K562 (cell line): ENCODE data around the gene TMEFF2. TPM values are rescaled to one million over a fixed set of nuclear protein-coding genes. Genes with fewer than 3 reads are reported as not detected.

ENCODE experiments used
- ATAC-seq: fragments of 200-7000 bp; cut with Tn5 transposase; 3 replicates; pipeline ENCODE4 v1.9.1; 2020; ENCODE audit warnings: moderate library complexity
- BruUV-seq: library from RNA; stranded (reverse); fragments of 400-500 nt; replicated peaks from 2 replicates; lab custom pipeline; 2021; lab: Mats Ljungman, UMichigan
- CTCF ChIA-PET: fragments of 300-600 bp; formaldehyde crosslinking; extraction: SDS; loops from one replicate; lab custom pipeline; 2021; ENCODE audit warnings: low intra/inter-chr PET ratio; lab: Yijun Ruan, JAX
- POLR2A ChIA-PET: fragments of 300-600, 350-650 bp; sonication (Branson Sonifier 250); formaldehyde crosslinking; extraction: SDS; loops from one replicate; lab custom pipeline; 2021; ENCODE audit warnings: antibody characterized with exemption, inconsistent platforms; lab: Yijun Ruan, JAX
- DNase-seq, 4 experiments: peaks; one replicate each; pipeline versions ENCODE4 v3.0.0 to v3.0.0-alpha.2; 2011 to 2018; ENCODE audit warnings: low spot score in 3 of 4, mixed read lengths in 3 of 4; ENCODE audit errors: extremely low read depth in 1 of 4
- FAIRE-seq: peaks from 2 replicates; lab custom pipeline; 2011; peaks lifted over from hg19 to GRCh38; lab: Jason Lieb, UNC
- H2AFZ ChIP-seq: 2 replicates; pipeline ENCODE4 v1.6.0; 2011; ENCODE audit warnings: low read depth, low read length, control low read depth, inconsistent platforms
- H3K27ac ChIP-seq: fragments of 200-600 bp; 3 replicates; pipeline ENCODE4 v1.8.0; 2011; ENCODE audit warnings: low read depth, mild to moderate bottlenecking, control low read depth, inconsistent platforms, low read length, moderate library complexity, mixed read lengths; ENCODE audit errors: extremely low read depth
- H3K27me3 ChIP-seq, 2 experiments: fragments of 300-600 bp in 1 of 2; 2 replicates in 1 of 2; 3 replicates in 1 of 2; pipeline versions ENCODE4 v1.6.0 to v1.8.0; 2011; ENCODE audit warnings: inconsistent platforms in 2 of 2, low read length in 2 of 2, mild to moderate bottlenecking in 1 of 2, mixed read lengths in 1 of 2, moderate library complexity in 1 of 2; ENCODE audit not compliant: control insufficient read depth in 2 of 2, insufficient read depth in 2 of 2
- H3K36me3 ChIP-seq: fragments of 300-600 bp; 3 replicates; pipeline ENCODE4 v1.8.0; 2011; ENCODE audit warnings: mild to moderate bottlenecking, low read length, inconsistent platforms; ENCODE audit not compliant: control insufficient read depth, insufficient read depth
- H3K4me1 ChIP-seq, 2 experiments: fragments of 200-600 bp in 1 of 2; replicated peaks in 1 of 2; 2 replicates in 1 of 2; 3 replicates in 1 of 2; pipeline versions ENCODE4 v1.5.1 to v1.8.0; 2011; ENCODE audit warnings: inconsistent platforms in 2 of 2, low read length in 2 of 2, mild to moderate bottlenecking in 1 of 2, mixed read lengths in 1 of 2, moderate library complexity in 1 of 2; ENCODE audit not compliant: control insufficient read depth in 2 of 2, insufficient read depth in 2 of 2
- H3K4me2 ChIP-seq: 2 replicates; pipeline ENCODE4 v1.6.1; 2011; ENCODE audit warnings: low read length, control low read depth, inconsistent platforms, mixed read lengths; ENCODE audit not compliant: insufficient read depth
- H3K4me3 ChIP-seq: fragments of 200-600 bp; sonication (generic), shearing (Covaris generic); 2 replicates; pipeline ENCODE4 v1.5.1; 2016; ENCODE audit warnings: control low read depth, inconsistent platforms
- H3K79me2 ChIP-seq: fragments of 200-600 bp; 3 replicates; pipeline ENCODE4 v1.8.0; 2011; ENCODE audit warnings: low read length, inconsistent platforms; ENCODE audit not compliant: control insufficient read depth, insufficient read depth
- H3K9ac ChIP-seq, 2 experiments: 2 replicates each; pipeline versions ENCODE4 v1.6.0 to v1.6.1; 2011; ENCODE audit warnings: low read depth in 2 of 2, low read length in 2 of 2, control low read depth in 1 of 2, inconsistent platforms in 1 of 2, mild to moderate bottlenecking in 1 of 2, mixed read lengths in 1 of 2; ENCODE audit not compliant: insufficient read depth in 1 of 2
- H3K9me1 ChIP-seq: one replicate; pipeline ENCODE4 v1.6.0; 2011; ENCODE audit warnings: inconsistent platforms, mild to moderate bottlenecking, low read length, moderate library complexity; ENCODE audit not compliant: control insufficient read depth, insufficient read depth
- H3K9me3 ChIP-seq: replicated peaks from 2 replicates; pipeline ENCODE4 v1.5.1; 2011; ENCODE audit warnings: low read depth, low read length, inconsistent platforms; ENCODE audit not compliant: control insufficient read depth, insufficient read depth
- H4K20me1 ChIP-seq: replicated peaks from 2 replicates; pipeline ENCODE4 v1.6.1; 2011; ENCODE audit warnings: low read length, inconsistent platforms, mixed read lengths; ENCODE audit not compliant: control insufficient read depth, insufficient read depth
- CHD4 ChIP-seq: fragments of 200-600 bp; sonication (generic); IDR thresholded peaks from 3 replicates; pipeline ENCODE4 v1.6.1; 2012; ENCODE audit warnings: low read depth, mild to moderate bottlenecking, mixed read lengths, low read length, inconsistent platforms; ENCODE audit not compliant: insufficient read depth, insufficient replicate concordance, poor library complexity, severe bottlenecking
- E2F4 ChIP-seq: sonication (generic); formaldehyde crosslinking; IDR thresholded peaks from 2 replicates; pipeline ENCODE4 v1.8.0; 2022; ENCODE audit warnings: mild to moderate bottlenecking, low read depth, missing genetic modification reagents
- ELK3 ChIP-seq: fragments of 450-650 bp; formaldehyde crosslinking; IDR thresholded peaks from 2 replicates; pipeline ENCODE4 v1.4.0; 2020; ENCODE audit warnings: mild to moderate bottlenecking
- HDGF ChIP-seq: fragments of 450-650 bp; IDR thresholded peaks from 2 replicates; pipeline ENCODE4 v1.6.1; 2016
- NUFIP1 ChIP-seq: fragments of 450-650 bp; IDR thresholded peaks from 2 replicates; pipeline ENCODE4 v1.6.1; 2018; ENCODE audit not compliant: partially characterized antibody
- SRSF9 ChIP-seq: fragments of 200-400 bp; formaldehyde crosslinking; IDR thresholded peaks from 2 replicates; pipeline ENCODE4 v1.6.1; 2017; ENCODE audit warnings: low read depth, low read length, borderline replicate concordance
- ZNF212 ChIP-seq: fragments of 450-650 bp; formaldehyde crosslinking; IDR thresholded peaks from 2 replicates; pipeline ENCODE4 v1.4.0; 2020; ENCODE audit warnings: mild to moderate bottlenecking
- WGBS: fragments of 100-300 bp; shearing (Covaris generic); methylation state at CpG from one replicate; pipeline ENCODE4 v1.1.6; 2016; ENCODE audit warnings: low coverage, mixed read lengths; ENCODE audit not compliant: insufficient coverage; ENCODE audit errors: missing lambda C conversion rate; 5-methylcytosine and 5-hydroxymethylcytosine counted together
- in situ Hi-C: fragments of 300-500 bp; cut with MboI; formaldehyde crosslinking; loops from 4 replicates; pipeline ENCODE4 v1.15.0; 2018; ENCODE audit warnings: inconsistent platforms, mixed read lengths
- intact Hi-C: fragments of 100-400 bp; cut with micrococcal nuclease; formaldehyde crosslinking; loops from 2 replicates; pipeline ENCODE4 v1.14.2; 2022
- polyA plus RNA-seq, 8 experiments: library from polyadenylated mRNA; depleted of rRNA in 4 of 8; stranded (reverse) in 5 of 8; unstranded in 3 of 8; fragments of >200 nt; fragmentation: Nextera tagmentation in 2 of 8; fragmentation: Illumina TruSeq in 1 of 8; extraction: Ambion mirVana in 2 of 8; extraction: Trizol in 1 of 8; gene quantifications; 2 replicates each; pipeline versions ENCODE4 v1.2.1 to v1.2.3, GENCODE V29; 2011 to 2014; ENCODE audit warnings: inconsistent platforms in 1 of 8, missing spikeins in 1 of 8
- total RNA-seq, 7 experiments: library from RNA; depleted of rRNA in 6 of 7; stranded (reverse); fragments of >200 nt in 6 of 7; fragmentation: Illumina TruSeq in 2 of 7; extraction: Trizol in 2 of 7; gene quantifications; 2 replicates each; pipeline versions ENCODE4 v1.2.1 to v1.2.3, GENCODE V29; 2011 to 2021; ENCODE audit warnings: low replicate concordance in 1 of 7
- TF ChIP-seq, protein P1 (sequence below), 2 experiments: fragments of 450-650 bp in 1 of 2; sonication (generic) in 1 of 2; formaldehyde crosslinking in 1 of 2; IDR thresholded peaks; 2 replicates each; pipeline versions ENCODE4 v1.7.1 to v1.9.0; 2016 to 2022; ENCODE audit warnings: inconsistent platforms in 1 of 2, mild to moderate bottlenecking in 1 of 2, missing genetic modification reagents in 1 of 2

The TMEFF2 gene
- total and polyA plus RNA-seq, 9 of the 15 experiments (the other 6 are each of a cell fraction or from before 2014, with no cell fraction given) = 1.4 TPM; not detected in 8

DNA sequence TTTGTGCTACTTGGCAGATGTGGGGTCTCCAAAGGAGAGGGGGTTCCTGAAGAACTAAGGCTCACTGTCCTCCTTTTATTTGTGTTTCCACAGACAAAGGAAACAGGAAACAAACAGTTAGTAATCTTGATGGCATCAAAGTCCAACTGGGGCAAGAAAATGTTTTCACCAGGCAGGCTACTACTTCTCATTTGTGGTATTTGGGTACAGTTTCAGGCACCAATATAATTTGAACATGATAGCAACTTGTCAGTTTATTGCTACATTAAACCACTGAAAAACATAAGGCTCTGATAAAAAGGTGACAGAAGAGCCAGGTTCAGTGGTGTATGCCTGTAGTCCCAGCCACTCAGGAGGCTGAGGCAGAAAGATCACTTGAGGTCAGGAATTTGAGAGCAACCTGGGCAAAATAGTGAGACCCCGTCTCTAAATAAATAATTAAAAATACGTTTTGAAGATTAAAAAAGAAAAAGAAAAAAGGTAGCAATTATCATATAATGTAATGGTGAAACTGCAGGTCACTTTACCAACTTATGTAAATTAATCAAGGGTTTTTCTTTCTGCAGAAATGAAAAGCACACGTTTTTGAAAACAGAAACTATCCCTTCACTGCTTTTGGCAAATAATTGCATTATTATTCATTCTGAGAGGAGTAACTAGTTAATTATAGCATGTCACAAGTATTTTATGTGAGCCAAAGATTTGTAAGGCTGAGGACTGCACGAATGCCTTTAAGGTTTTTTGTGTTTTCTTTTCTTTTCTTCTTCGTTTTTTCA is 190.4 kb downstream of the TMEFF2 start:
- in situ Hi-C loops = no loop called here
- no peak for DNase-seq
- H3K79me2 ChIP-seq = no peaks in the 10 kb centered on the region
- no peaks in the 10 kb centered on the region for H3K27me3 ChIP-seq
- no peak overlapping the region for H3K27ac ChIP-seq
- ChIA-PET POLR2A (no interaction called here), CTCF (no interaction called here)
- H2AFZ ChIP-seq = no peak overlapping the region
- H3K4me2 ChIP-seq = no peak overlapping the region
- no peaks in the 10 kb centered on the region for H4K20me1 ChIP-seq
- H3K9me3 ChIP-seq = no peaks in the 10 kb centered on the region
- intact Hi-C loops = no loop called here
- H3K4me3 ChIP-seq = no peak overlapping the region
- H3K36me3 ChIP-seq = no peaks in the 10 kb centered on the region
- H3K4me1 ChIP-seq = no peaks in the 10 kb centered on the region
- 32% methylated on average over 4 of the region's 5 CpGs for WGBS
- no peak for ATAC-seq
- no peak overlapping the region for H3K9ac ChIP-seq
- no peaks in the 10 kb centered on the region for H3K9me1 ChIP-seq
- FAIRE-seq = no peak
- no TSS peak for BruUV-seq
- TF ChIP-seq SRSF9 (no peak), ELK3 (CRISPR knock-in tag) (no peak), HDGF (no peak), NUFIP1 (no peak), ZNF212 (CRISPR knock-in tag) (no peak), E2F4 (CRISPR knock-in tag) (no peak), CHD4 (no peak)
- TF ChIP-seq, protein P1, sequence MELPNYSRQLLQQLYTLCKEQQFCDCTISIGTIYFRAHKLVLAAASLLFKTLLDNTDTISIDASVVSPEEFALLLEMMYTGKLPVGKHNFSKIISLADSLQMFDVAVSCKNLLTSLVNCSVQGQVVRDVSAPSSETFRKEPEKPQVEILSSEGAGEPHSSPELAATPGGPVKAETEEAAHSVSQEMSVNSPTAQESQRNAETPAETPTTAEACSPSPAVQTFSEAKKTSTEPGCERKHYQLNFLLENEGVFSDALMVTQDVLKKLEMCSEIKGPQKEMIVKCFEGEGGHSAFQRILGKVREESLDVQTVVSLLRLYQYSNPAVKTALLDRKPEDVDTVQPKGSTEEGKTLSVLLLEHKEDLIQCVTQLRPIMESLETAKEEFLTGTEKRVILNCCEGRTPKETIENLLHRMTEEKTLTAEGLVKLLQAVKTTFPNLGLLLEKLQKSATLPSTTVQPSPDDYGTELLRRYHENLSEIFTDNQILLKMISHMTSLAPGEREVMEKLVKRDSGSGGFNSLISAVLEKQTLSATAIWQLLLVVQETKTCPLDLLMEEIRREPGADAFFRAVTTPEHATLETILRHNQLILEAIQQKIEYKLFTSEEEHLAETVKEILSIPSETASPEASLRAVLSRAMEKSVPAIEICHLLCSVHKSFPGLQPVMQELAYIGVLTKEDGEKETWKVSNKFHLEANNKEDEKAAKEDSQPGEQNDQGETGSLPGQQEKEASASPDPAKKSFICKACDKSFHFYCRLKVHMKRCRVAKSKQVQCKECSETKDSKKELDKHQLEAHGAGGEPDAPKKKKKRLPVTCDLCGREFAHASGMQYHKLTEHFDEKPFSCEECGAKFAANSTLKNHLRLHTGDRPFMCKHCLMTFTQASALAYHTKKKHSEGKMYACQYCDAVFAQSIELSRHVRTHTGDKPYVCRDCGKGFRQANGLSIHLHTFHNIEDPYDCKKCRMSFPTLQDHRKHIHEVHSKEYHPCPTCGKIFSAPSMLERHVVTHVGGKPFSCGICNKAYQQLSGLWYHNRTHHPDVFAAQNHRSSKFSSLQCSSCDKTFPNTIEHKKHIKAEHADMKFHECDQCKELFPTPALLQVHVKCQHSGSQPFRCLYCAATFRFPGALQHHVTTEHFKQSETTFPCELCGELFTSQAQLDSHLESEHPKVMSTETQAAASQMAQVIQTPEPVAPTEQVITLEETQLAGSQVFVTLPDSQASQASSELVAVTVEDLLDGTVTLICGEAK (IDR thresholded peaks at IDR 0.05) = no peak
- TF ChIP-seq, protein P1 (CRISPR knock-in tag; IDR thresholded peaks at IDR 0.05) = no peak
